Kidney epithelial cell (primary cell): Measurements from ENCODE around the gene CDK3. TPM values are rescaled to one million over a fixed set of nuclear protein-coding genes. Genes with fewer than 3 reads are reported as not detected.

Source experiments
- DNase-seq: peaks from one replicate; pipeline ENCODE4 v3.0.0-alpha.2; 2010; ENCODE audit warnings: low read depth
- H3K27me3 ChIP-seq: 2 replicates; pipeline ENCODE4 v1.6.0; 2011; ENCODE audit warnings: low read length; ENCODE audit not compliant: control insufficient read depth, insufficient read depth
- H3K36me3 ChIP-seq: 2 replicates; pipeline ENCODE4 v1.5.1; 2011; ENCODE audit warnings: low read length; ENCODE audit not compliant: control insufficient read depth, insufficient read depth
- H3K4me3 ChIP-seq: 2 replicates; pipeline ENCODE4 v1.5.1; 2011; ENCODE audit warnings: low read depth, mild to moderate bottlenecking, control low read depth, low read length
- CTCF ChIP-seq: IDR thresholded peaks from 2 replicates; pipeline ENCODE4 v1.5.1; 2011; ENCODE audit warnings: mild to moderate bottlenecking, moderate library complexity, low read length, control low read depth, inconsistent platforms; ENCODE audit not compliant: insufficient read depth, poor library complexity, severe bottlenecking
- total RNA-seq: library from RNA; depleted of rRNA; stranded (reverse); fragments of >200 nt; gene quantifications from 2 replicates; pipeline ENCODE4 v1.2.3, GENCODE V29; 2015

The CDK3 gene
- total RNA-seq, 1 donor from 2014 or later, result 7.4 TPM

- DNase-seq, result no peak
- peak; percentile 66 for TF ChIP-seq CTCF
- H3K4me3 ChIP-seq, result no peak overlapping the region
- H3K36me3 ChIP-seq, result no peaks in the 10 kb centered on the region
- no peaks in the 10 kb centered on the region for H3K27me3 ChIP-seq
These were observed 4.9 kb downstream of the CDK3 start for GRCh38 chr17:76005263-76006149.

GRCh38 chr17:76007131-76007849 lies 6.6 kb downstream of the CDK3 start:
- Histone ChIP-seq H3K36me3 (no peaks in the 10 kb centered on the region), H3K4me3 (no peak overlapping the region), H3K27me3 (no peaks in the 10 kb centered on the region)
- TF ChIP-seq CTCF, result no peak
- no peak for DNase-seq

GRCh38 chr17:76007850-76008165 lies 7.2 kb downstream of the CDK3 start:
- Histone ChIP-seq H3K36me3 (no peaks in the 10 kb centered on the region), H3K27me3 (no peaks in the 10 kb centered on the region), H3K4me3 (no peak overlapping the region)
- no peak for TF ChIP-seq CTCF
- no peak for DNase-seq

- H3K27me3 ChIP-seq, result no peaks in the 10 kb centered on the region
- no peak for TF ChIP-seq CTCF
- no peaks in the 10 kb centered on the region for H3K36me3 ChIP-seq
- no peak overlapping the region for H3K4me3 ChIP-seq
- DNase-seq, result no peak
These were observed 7.6 kb downstream of the CDK3 start for GRCh38 chr17:76008208-76008607.

- no peak for DNase-seq
- Histone ChIP-seq H3K36me3 (no peaks in the 10 kb centered on the region), H3K27me3 (no peaks in the 10 kb centered on the region), H3K4me3 (no peak overlapping the region)
- no peak for TF ChIP-seq CTCF
These were observed 8.2 kb downstream of the CDK3 start for GRCh38 chr17:76008630-76009425.
